DND-41 (cell line): Measurements from ENCODE around the gene TNPO3.

ENCODE experiments used
- CTCF ChIP-seq: IDR thresholded peaks from 2 replicates; pipeline ENCODE4 v1.5.1; 2012; ENCODE audit warnings: borderline replicate concordance, low read length, moderate library complexity, mild to moderate bottlenecking; ENCODE audit not compliant: poor library complexity, severe bottlenecking; ENCODE audit errors: extremely low read depth
- EZH2 ChIP-seq: IDR thresholded peaks from 3 replicates; pipeline ENCODE4 v1.6.1; 2012; ENCODE audit warnings: borderline replicate concordance, low read depth, mild to moderate bottlenecking, moderate library complexity, low read length, inconsistent platforms; ENCODE audit not compliant: severe bottlenecking

GRCh38 chr7:128906766-128907559, 147.9 kb downstream of the TNPO3 start:
- TF ChIP-seq CTCF (no peak), EZH2 (no peak)
